ENCODE measurements around the gene TLR6. TPM values are rescaled to one million over a fixed set of nuclear protein-coding genes. Genes with fewer than 3 reads are reported as not detected.
A peak's percentile ranks its signal among the peaks of the same experiment; 100 is the strongest.

Gene TLR6
- total RNA-seq, 1 experiment from 2014 or later, result 1.5 TPM

- intact Hi-C loops (cut with micrococcal nuclease; ENCODE audit: unreplicated experiment), result loop anchor here (10.0 kb wide), 1 partner anchor 530 kb away; no protein-coding TSS in a partner anchor
- no peaks in the 10 kb centered on the region for H3K9me3 ChIP-seq (ENCODE audit: low read depth, low read length, poor library complexity, severe bottlenecking)
- ChIA-PET CTCF (interaction anchor here (0.5 to 0.7 kb wide), 2 partner anchors 249 to 608 kb away, joined by 4 to 5 read pairs; no protein-coding TSS in a partner anchor), POLR2A (ENCODE audit: low non-redundant PET) (no interaction called here)
- no TSS peak for BruUV-seq (replicated peaks)
- H3K27ac ChIP-seq (ENCODE audit: low read depth, low read length, poor library complexity, severe bottlenecking), result no peak overlapping the region
- H3K36me3 ChIP-seq (ENCODE audit: insufficient read depth, low read length, poor library complexity, severe bottlenecking), result no peaks in the 10 kb centered on the region
- H3K4me3 ChIP-seq (ENCODE audit: low read depth, low read length, poor library complexity, severe bottlenecking), result no peak overlapping the region
- DNase-seq (ENCODE audit: low spot score), result no peak
- no peaks in the 10 kb centered on the region for H3K4me1 ChIP-seq (ENCODE audit: insufficient read depth, low read length, poor library complexity, severe bottlenecking)
- H3K27me3 ChIP-seq (replicated peaks; ENCODE audit: insufficient read depth, low read depth, low read length, poor library complexity), result no peaks in the 10 kb centered on the region
- no peak for TF ChIP-seq CTCF (conservative IDR thresholded peaks at IDR 0.05; ENCODE audit: low read depth, low read length)
- no peak for TF ChIP-seq EZH2 (IDR thresholded peaks at IDR 0.05; ENCODE audit: borderline replicate concordance, low read depth, low read length, poor library complexity, severe bottlenecking)
Observed at GRCh38 chr4:38904682-38905081, 48.1 kb upstream of the TLR6 start.

DNA sequence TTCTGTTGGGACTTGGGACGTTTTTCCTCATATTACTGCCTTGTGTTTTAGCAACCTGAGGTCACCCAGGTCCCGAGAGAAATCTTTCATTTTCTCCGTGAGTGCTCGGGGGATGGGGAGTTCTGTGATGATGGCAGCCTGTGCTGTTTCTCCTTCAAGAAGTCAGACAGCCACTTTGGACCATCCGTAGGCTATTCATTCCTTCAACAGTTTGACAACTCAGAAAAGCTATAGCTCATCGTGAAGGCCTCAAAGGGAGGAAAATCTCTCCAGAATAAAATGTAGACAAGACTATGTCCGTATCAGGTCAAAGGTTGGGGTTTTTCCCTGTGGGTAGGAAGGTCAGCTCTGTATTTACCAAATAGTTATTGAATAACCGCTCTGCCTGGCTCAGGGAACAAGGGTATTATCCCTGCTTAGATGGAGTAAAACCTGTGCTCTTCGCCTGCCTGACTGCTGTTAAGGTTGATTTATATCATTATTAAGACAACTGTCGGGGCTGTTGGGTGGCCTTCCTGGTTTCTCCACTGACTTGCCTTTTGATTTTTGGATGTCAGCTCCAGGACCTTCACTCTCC, 47.6 kb upstream of the TLR6 start:
- BruUV-seq (replicated peaks), result no TSS peak
- Histone ChIP-seq H3K9me3 (ENCODE audit: low read depth, low read length, poor library complexity, severe bottlenecking) (no peaks in the 10 kb centered on the region), H3K4me1 (ENCODE audit: insufficient read depth, low read length, poor library complexity, severe bottlenecking) (no peaks in the 10 kb centered on the region), H3K27ac (ENCODE audit: low read depth, low read length, poor library complexity, severe bottlenecking) (no peak overlapping the region), H3K36me3 (ENCODE audit: insufficient read depth, low read length, poor library complexity, severe bottlenecking) (no peaks in the 10 kb centered on the region), H3K4me3 (ENCODE audit: low read depth, low read length, poor library complexity, severe bottlenecking) (no peak overlapping the region), H3K27me3 (replicated peaks; ENCODE audit: insufficient read depth, low read depth, low read length, poor library complexity) (no peaks in the 10 kb centered on the region)
- CTCF ChIA-PET, result interaction anchor here (0.5 kb wide), 1 partner anchor 461 kb away, joined by 7 read pairs; no protein-coding TSS in a partner anchor
- intact Hi-C loops (cut with micrococcal nuclease; ENCODE audit: unreplicated experiment), result loop anchor here (10.0 kb wide), 1 partner anchor 531 kb away; no protein-coding TSS in a partner anchor
- DNase-seq (ENCODE audit: low spot score), result no peak
- POLR2A ChIA-PET (ENCODE audit: low non-redundant PET), result no interaction called here
- TF ChIP-seq EZH2 (IDR thresholded peaks at IDR 0.05; ENCODE audit: borderline replicate concordance, low read depth, low read length, poor library complexity, severe bottlenecking) (no peak), CTCF (conservative IDR thresholded peaks at IDR 0.05; ENCODE audit: low read depth, low read length) (no peak)

- DNase-seq (ENCODE audit: low spot score), result peak; percentile 54
- BruUV-seq (replicated peaks), result no TSS peak
- ChIA-PET CTCF (interaction anchor here (0.5 to 2.1 kb wide), 4 partner anchors 229 to 530 kb away, joined by 4 to 24 read pairs (median 4); no protein-coding TSS in a partner anchor), POLR2A (ENCODE audit: low non-redundant PET) (no interaction called here)
- no peaks in the 10 kb centered on the region for H3K36me3 ChIP-seq (ENCODE audit: insufficient read depth, low read length, poor library complexity, severe bottlenecking)
- intact Hi-C loops (cut with micrococcal nuclease; ENCODE audit: unreplicated experiment), result loop anchor here (1.0 to 10.0 kb wide), 2 partner anchors 233 to 532 kb away; no protein-coding TSS in a partner anchor
- no peaks in the 10 kb centered on the region for H3K9me3 ChIP-seq (ENCODE audit: low read depth, low read length, poor library complexity, severe bottlenecking)
- no peaks in the 10 kb centered on the region for H3K4me1 ChIP-seq (ENCODE audit: insufficient read depth, low read length, poor library complexity, severe bottlenecking)
- H3K27ac ChIP-seq (ENCODE audit: low read depth, low read length, poor library complexity, severe bottlenecking), result no peak overlapping the region
- H3K4me3 ChIP-seq (ENCODE audit: low read depth, low read length, poor library complexity, severe bottlenecking), result no peak overlapping the region
- H3K27me3 ChIP-seq (replicated peaks; ENCODE audit: insufficient read depth, low read depth, low read length, poor library complexity), result no peaks in the 10 kb centered on the region
- peak; percentile 57 for TF ChIP-seq CTCF (conservative IDR thresholded peaks at IDR 0.05; ENCODE audit: low read depth, low read length)
- no peak for TF ChIP-seq EZH2 (IDR thresholded peaks at IDR 0.05; ENCODE audit: borderline replicate concordance, low read depth, low read length, poor library complexity, severe bottlenecking)
Observed at GRCh38 chr4:38902695-38903094, 46.1 kb upstream of the TLR6 start.

Measured in A673 (cell line).